Measurements from ENCODE around the gene TMPRSS4.

TMPRSS4 gene

DNA sequence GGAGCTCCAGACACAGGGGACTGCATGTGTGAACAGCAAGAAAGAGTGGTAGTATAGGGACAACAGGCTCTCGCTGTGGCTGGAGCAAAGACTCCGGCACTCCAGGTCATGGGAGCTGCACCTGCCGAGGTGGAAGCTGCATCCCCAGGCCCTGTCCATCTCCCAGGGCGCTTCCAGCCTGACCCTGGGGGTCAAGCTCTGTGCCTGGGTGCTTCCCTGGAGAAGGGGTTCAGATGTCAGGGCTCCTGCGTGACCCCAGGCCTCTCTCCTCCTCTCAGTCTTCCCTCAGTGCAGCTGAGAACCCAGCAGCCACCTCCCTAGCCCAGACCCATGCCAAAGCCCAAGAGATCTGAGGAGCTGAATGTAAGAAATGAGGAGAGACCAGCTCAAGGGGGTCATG lies 3.4 kb downstream of the TMPRSS4 start:
- DNase-seq: no peak

- no peak for DNase-seq
Measured at GRCh38 chr11:118081241-118081958, 4.5 kb downstream of the TMPRSS4 start.

- DNase-seq: no peak
Measured at GRCh38 chr11:118082880-118083552, 6.1 kb downstream of the TMPRSS4 start.

- no peak for DNase-seq
Measured at GRCh38 chr11:118084247-118084646, 7.4 kb downstream of the TMPRSS4 start.

GRCh38 chr11:118084656-118085055 lies 7.8 kb downstream of the TMPRSS4 start:
- DNase-seq: no peak

DNA sequence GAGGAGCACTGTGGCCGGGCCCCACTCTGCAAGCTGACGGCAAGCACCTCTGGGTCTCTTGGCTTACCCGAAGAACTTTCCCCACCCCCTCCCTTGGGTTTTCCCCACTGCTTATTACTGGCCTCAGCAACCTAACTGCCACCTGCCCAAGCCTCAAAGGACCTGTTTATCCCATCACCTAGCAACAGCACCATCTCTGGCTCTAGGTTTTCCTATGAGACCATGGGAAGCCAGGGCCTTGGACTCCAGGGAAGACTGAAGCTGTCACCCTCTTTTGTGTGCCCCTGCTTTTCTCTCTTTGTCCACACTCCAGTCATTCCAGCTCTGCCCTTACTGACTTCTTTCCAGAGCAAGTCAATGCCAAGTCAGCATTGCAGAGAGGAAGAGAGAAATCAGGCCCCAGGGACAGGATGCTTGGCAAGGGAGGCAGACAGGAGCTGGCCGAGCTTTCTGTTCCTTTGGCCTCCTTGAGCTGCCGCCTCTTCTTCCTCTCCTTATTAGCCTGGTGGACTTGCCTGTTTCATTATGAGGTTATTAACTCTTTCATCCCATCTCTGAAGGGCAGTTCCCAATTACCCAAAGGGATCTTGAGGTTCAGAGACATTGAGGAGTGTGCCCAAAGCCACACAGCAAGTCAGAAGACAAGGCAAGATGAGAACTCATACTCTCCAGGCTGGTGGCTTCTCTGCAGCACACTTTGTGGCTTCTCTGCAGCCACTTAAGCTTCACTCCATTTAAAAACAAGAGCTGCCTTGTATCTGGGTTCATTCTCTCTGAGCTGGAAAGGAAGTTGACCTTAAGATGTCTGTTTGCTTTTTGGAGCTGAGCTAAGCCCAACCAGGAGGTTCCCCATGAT lies 10.3 kb downstream of the TMPRSS4 start, which contains the start of gene SMIM35:
Gene SMIM35 (minus strand): TSS at position 51 of the 856 bp plus-strand sequence. CDS start 206 bp downstream, outside the sequence.
- no peak for DNase-seq

DNA sequence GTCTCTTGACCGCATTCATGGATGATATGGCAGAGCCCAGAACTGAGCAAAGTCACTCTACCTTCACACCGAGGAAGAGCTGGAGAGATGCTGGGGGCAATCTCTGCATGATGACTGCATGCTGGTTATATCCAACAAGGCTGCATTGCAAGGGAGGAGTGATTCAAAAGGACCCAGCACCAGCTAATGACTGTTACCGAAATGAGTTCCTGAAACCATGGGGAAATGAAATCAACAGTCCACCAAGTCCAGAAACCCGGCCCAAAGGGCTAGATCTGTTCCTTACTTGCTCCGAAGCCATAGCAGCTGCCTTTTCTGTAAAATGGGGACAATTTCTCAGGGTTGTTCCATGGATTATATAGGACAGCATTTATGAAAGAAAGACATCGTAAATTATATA lies 11.1 kb downstream of the TMPRSS4 start:
- DNase-seq: no peak

DNA sequence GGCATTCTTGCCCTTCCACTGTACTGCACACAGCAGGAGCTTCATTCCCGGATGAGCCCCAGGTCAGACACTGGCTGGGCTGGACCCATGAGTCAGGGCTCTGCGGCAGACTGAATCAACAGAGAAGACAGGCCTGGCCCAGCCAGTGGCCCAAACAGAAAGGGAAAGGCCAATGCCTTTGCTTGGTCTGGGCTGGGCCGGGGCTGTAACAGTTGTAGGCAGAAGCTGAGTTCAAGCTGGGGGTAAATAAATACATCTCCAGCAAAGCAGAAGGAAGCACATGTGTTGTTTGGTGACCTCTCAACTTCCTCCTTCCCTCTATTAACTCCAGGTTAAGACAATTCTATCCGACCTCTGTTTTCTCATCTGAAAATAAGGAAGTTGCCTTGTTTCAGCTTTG lies 11.7 kb downstream of the TMPRSS4 start:
- DNase-seq: no peak

- no peak for DNase-seq
Measured at GRCh38 chr11:118090545-118091162, 13.8 kb downstream of the TMPRSS4 start.

- no peak for DNase-seq
Measured at GRCh38 chr11:118091690-118092089, 14.8 kb downstream of the TMPRSS4 start.

DNA sequence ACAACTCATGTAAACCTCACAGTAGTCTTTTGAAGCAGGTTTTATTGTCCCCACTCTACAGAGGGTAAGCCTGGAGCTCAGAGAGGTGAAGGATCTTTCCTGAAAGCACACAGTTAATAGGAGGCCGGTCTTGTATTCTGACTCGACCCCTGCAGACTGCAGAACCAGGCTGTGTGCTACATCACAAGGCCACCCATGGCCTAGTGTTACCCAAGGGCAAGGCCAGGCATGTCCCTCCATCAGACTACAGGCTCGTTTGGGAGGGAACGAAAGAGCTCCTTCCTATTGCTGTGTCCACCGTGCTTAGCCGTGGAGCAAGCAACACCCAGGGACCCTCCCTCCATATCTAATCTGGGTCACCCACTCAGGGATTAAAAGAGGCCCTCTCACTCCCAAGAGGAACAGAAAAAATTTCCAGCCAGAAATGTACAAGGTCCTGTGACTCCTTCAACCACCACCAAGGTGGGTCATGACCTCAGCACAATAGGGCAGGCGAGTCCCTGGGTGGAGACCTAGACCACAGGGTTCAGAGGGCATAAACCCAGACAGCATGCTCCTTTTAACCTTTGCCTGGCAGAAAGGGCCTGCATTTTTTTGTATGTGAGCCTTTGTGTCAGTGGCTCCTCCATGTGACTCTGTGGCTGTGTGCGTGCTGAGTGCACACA lies 16.2 kb downstream of the TMPRSS4 start:
- no peak for DNase-seq

- no peak for DNase-seq
Measured at GRCh38 chr11:118095493-118095892, 18.6 kb downstream of the TMPRSS4 start.

DNA sequence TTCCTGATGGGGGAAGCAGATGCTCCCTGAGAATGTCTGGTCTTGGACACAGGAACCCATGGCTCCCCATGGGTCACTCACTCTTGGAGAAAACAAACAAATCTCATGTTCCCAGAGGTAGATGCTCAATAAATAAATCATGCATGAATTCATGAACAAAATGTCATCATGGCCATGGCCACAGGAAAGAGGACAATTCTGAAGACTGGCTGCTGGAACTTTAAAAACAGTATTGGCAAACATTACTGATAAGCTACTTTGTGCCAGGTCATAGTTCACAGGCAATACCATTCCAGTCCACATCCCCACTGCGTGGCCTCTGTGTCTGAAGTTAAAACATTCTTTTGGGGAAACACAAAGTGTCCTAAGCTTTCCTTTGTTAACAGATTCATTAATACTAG lies 19.1 kb downstream of the TMPRSS4 start:
- DNase-seq: no peak

DNA sequence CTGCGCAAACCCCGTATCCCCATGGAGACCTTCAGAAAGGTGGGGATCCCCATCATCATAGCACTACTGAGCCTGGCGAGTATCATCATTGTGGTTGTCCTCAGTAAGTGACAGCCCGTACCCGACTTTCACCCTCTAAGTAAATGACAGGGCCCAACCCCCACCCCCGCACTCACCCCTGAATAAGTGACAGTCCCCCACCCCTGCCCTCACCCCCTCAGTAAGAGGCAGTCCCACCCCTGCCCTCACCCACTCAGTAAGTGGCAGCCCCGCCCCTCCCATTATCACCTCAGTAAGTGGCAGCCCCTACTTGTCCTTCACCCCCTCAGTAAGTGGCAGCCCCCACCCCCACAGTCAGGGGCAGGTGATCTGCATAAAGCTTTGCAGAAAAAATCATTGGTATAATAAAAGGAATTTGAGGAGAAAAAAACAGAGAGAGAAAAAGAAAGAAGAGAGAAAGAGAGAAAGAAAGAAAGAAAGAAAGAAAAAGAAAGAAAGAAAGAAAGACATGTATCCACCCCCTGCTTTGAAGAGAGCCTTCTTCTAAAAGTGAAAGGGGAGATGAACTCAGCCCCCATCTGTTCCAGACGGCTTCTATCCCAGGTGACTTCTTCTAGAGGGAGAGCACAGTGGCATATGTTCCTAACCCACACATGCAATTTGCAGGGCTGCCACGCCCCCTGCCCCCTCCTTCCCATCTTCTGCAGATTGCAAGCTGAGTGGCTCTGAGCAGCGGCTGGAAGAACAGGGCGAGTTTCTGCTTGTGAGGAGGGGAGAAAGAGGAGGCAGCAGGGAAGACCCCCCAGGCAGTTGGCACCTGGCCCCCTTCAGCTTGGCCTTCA lies 22.3 kb downstream of the TMPRSS4 start:
- no peak for DNase-seq

- no peak for DNase-seq
Measured at GRCh38 chr11:118099838-118100556, 23.1 kb downstream of the TMPRSS4 start.

GRCh38 chr11:118100691-118101232 lies 23.9 kb downstream of the TMPRSS4 start:
- no peak for DNase-seq

DNA sequence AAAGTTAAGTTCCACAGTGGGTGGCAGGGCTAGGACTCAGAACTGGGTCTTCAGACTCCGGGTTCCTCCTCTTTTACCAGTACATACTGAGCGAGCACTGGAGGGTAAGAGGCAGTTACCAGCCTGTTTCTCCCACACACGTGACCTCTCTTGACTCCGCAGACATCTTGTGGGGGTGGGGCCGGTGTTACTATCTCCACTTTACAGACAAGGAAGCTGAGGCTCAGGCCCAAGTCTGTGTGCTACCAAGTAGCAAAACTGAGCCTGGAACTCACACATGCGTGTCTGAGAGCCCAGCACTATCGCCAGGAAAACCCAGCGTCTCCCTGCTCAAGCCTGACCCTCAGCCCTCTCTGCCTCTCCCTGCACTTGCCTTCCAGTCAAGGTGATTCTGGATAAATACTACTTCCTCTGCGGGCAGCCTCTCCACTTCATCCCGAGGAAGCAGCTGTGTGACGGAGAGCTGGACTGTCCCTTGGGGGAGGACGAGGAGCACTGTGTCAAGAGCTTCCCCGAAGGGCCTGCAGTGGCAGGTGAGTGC lies 25.9 kb downstream of the TMPRSS4 start:
- no peak for DNase-seq

- DNase-seq: no peak
Measured at GRCh38 chr11:118104491-118104890, 27.6 kb downstream of the TMPRSS4 start.

GRCh38 chr11:118105657-118106305 lies 28.9 kb downstream of the TMPRSS4 start:
- DNase-seq: no peak

All from central memory CD4-positive, alpha-beta T cell (primary cell).